H1 (cell line): Measurements from ENCODE around the gene CYYR1. TPM values are rescaled to one million over a fixed set of nuclear protein-coding genes. Genes with fewer than 3 reads are reported as not detected.

Experiments used
- CTCF ChIA-PET: fragments of 300-600 bp; sonication (Branson Sonifier 250); formaldehyde crosslinking; loops from one replicate; lab custom pipeline; 2021; ENCODE audit not compliant: partially characterized antibody; lab: Charles Lee
- POLR2A ChIA-PET: fragments of 300-600 bp; sonication (Branson Sonifier 250); formaldehyde crosslinking; loops from one replicate; lab custom pipeline; 2021; ENCODE audit warnings: inconsistent platforms; ENCODE audit not compliant: partially characterized antibody; lab: Charles Lee
- DNase-seq, 2 experiments: peaks; one replicate each; pipeline versions ENCODE4 v3.0.0 to v3.0.0-alpha.2; 2010 to 2022; ENCODE audit warnings: low spot score in 2 of 2, low read depth in 1 of 2, mixed read lengths in 1 of 2
- FAIRE-seq: peaks from 2 replicates; lab custom pipeline; 2011; peaks lifted over from hg19 to GRCh38; lab: Jason Lieb, UNC
- H2AFZ ChIP-seq: 2 replicates; pipeline ENCODE4 v1.8.1; 2012; ENCODE audit warnings: low read length, inconsistent platforms
- H2AK5ac ChIP-seq: 2 replicates; pipeline ENCODE4 v1.6.1; 2013; ENCODE audit warnings: low read depth, low read length
- H2BK120ac ChIP-seq: replicated peaks from 2 replicates; pipeline ENCODE3; 2013; ENCODE audit warnings: low read depth, low read length, inconsistent platforms
- H2BK12ac ChIP-seq: 2 replicates; pipeline ENCODE4 v1.6.1; 2013; ENCODE audit warnings: low read depth, low read length
- H2BK15ac ChIP-seq: 2 replicates; pipeline ENCODE4 v1.6.1; 2013; ENCODE audit warnings: low read length
- H2BK20ac ChIP-seq: 2 replicates; pipeline ENCODE4 v1.6.1; 2013; ENCODE audit warnings: low read length
- H2BK5ac ChIP-seq: 2 replicates; pipeline ENCODE4 v1.6.1; 2013; ENCODE audit warnings: low read depth, low read length
- H3K14ac ChIP-seq: 2 replicates; pipeline ENCODE4 v1.6.1; 2013; ENCODE audit warnings: inconsistent platforms; ENCODE audit not compliant: insufficient read length
- H3K18ac ChIP-seq: 2 replicates; pipeline ENCODE4 v1.6.1; 2013; ENCODE audit warnings: low read length; ENCODE audit errors: extremely low read depth
- H3K23ac ChIP-seq: 2 replicates; pipeline ENCODE4 v1.6.1; 2013; ENCODE audit warnings: inconsistent platforms; ENCODE audit not compliant: insufficient read length
- H3K23me2 ChIP-seq: 2 replicates; pipeline ENCODE4 v1.6.1; 2013; ENCODE audit warnings: low read depth, low read length
- H3K27ac ChIP-seq: 2 replicates; pipeline ENCODE4 v1.6.1; 2011; ENCODE audit warnings: low read depth, low read length, inconsistent platforms
- H3K27me3 ChIP-seq, 4 experiments: replicated peaks in 1 of 4; 1 replicate in 1 of 4; 2 replicates in 3 of 4; pipeline versions ENCODE4 v1.6.1 to v1.8.1; 2011 to 2013; ENCODE audit warnings: low read length in 3 of 4, mild to moderate bottlenecking in 3 of 4, inconsistent platforms in 2 of 4, mixed read lengths in 2 of 4, moderate library complexity in 1 of 4; ENCODE audit not compliant: control insufficient read depth in 3 of 4, insufficient read depth in 3 of 4; ENCODE audit errors: extremely low read depth in 1 of 4
- H3K36me3 ChIP-seq, 4 experiments: 2 replicates each; pipeline versions ENCODE4 v1.6.1 to v1.8.1; 2011 to 2013; ENCODE audit warnings: mild to moderate bottlenecking in 4 of 4, low read length in 3 of 4, moderate library complexity in 2 of 4, control low read depth in 1 of 4, inconsistent platforms in 1 of 4; ENCODE audit not compliant: insufficient read depth in 4 of 4, control insufficient read depth in 2 of 4
- H3K4ac ChIP-seq: replicated peaks from 2 replicates; pipeline ENCODE3; 2013; ENCODE audit warnings: low read length, low read depth, mixed read lengths, inconsistent platforms; ENCODE audit not compliant: insufficient read length
- H3K4me1 ChIP-seq, 4 experiments: replicated peaks in 1 of 4; 1 replicate in 1 of 4; 2 replicates in 3 of 4; pipeline versions ENCODE4 v1.6.1 to v1.8.1; 2011 to 2013; ENCODE audit warnings: low read length in 3 of 4, inconsistent platforms in 2 of 4, mixed read lengths in 1 of 4; ENCODE audit not compliant: insufficient read depth in 4 of 4, control insufficient read depth in 3 of 4
- H3K4me2 ChIP-seq, 2 experiments: 2 replicates each; pipeline versions ENCODE4 v1.6.1 to v1.8.1; 2011 to 2013; ENCODE audit warnings: low read depth in 2 of 2, low read length in 2 of 2, control low read depth in 1 of 2, inconsistent platforms in 1 of 2, mild to moderate bottlenecking in 1 of 2; ENCODE audit not compliant: insufficient read depth in 1 of 2
- H3K4me3 ChIP-seq, 4 experiments: fragments of 200-600, 300-600 bp in 1 of 4; sonication (generic), shearing (Covaris generic), sonication (Bioruptor Twin) in 1 of 4; 2 replicates each; pipeline versions ENCODE4 v1.5.1 to v1.8.1; 2011 to 2016; ENCODE audit warnings: low read length in 4 of 4, low read depth in 3 of 4, control low read depth in 2 of 4, inconsistent platforms in 2 of 4, mild to moderate bottlenecking in 2 of 4, mixed read lengths in 1 of 4, moderate library complexity in 1 of 4; ENCODE audit not compliant: insufficient read depth in 2 of 4; ENCODE audit errors: extremely low read depth in 1 of 4
- H3K56ac ChIP-seq: replicated peaks from 2 replicates; pipeline ENCODE3; 2013; ENCODE audit warnings: low read depth, mild to moderate bottlenecking, mixed read lengths, low read length, inconsistent platforms; ENCODE audit not compliant: insufficient read length
- H3K79me1 ChIP-seq: 2 replicates; pipeline ENCODE4 v1.6.1; 2013; ENCODE audit warnings: low read depth, low read length, control low read depth
- H3K79me2 ChIP-seq, 2 experiments: 2 replicates each; pipeline versions ENCODE4 v1.6.1 to v1.8.1; 2012 to 2013; ENCODE audit warnings: low read length in 2 of 2, mild to moderate bottlenecking in 2 of 2, inconsistent platforms in 1 of 2; ENCODE audit not compliant: insufficient read depth in 2 of 2, control insufficient read depth in 1 of 2
- H3K9ac ChIP-seq, 4 experiments: replicated peaks in 1 of 4; 1 replicate in 1 of 4; 2 replicates in 3 of 4; pipeline versions ENCODE4 v1.6.1 to v1.8.1; 2011 to 2013; ENCODE audit warnings: low read depth in 3 of 4, low read length in 3 of 4, control low read depth in 2 of 4, mild to moderate bottlenecking in 2 of 4, moderate library complexity in 2 of 4, inconsistent platforms in 1 of 4; ENCODE audit errors: extremely low read depth in 1 of 4
- H3K9me3 ChIP-seq, 2 experiments: 2 replicates each; pipeline versions ENCODE4 v1.6.1 to v1.8.1; 2012 to 2013; ENCODE audit warnings: mild to moderate bottlenecking in 2 of 2, moderate library complexity in 2 of 2, control low read depth in 1 of 2, inconsistent platforms in 1 of 2, low read depth in 1 of 2, low read length in 1 of 2, mixed read lengths in 1 of 2; ENCODE audit not compliant: insufficient read depth in 2 of 2
- H4K20me1 ChIP-seq, 2 experiments: replicated peaks in 1 of 2; 2 replicates each; pipeline versions ENCODE3 to v1.8.1; 2011 to 2013; ENCODE audit warnings: inconsistent platforms in 2 of 2, low read length in 2 of 2, mild to moderate bottlenecking in 1 of 2; ENCODE audit not compliant: insufficient read depth in 2 of 2, control insufficient read depth in 1 of 2
- H4K5ac ChIP-seq: 2 replicates; pipeline ENCODE4 v1.6.1; 2013; ENCODE audit warnings: low read length, low read depth, mixed read lengths, inconsistent platforms; ENCODE audit not compliant: insufficient read length
- H4K8ac ChIP-seq: 2 replicates; pipeline ENCODE4 v1.8.0; 2013; ENCODE audit warnings: mild to moderate bottlenecking, moderate library complexity, low read length, inconsistent platforms; ENCODE audit not compliant: insufficient read depth; ENCODE audit errors: extremely low read depth
- H4K91ac ChIP-seq: replicated peaks from 2 replicates; pipeline ENCODE3; 2013; ENCODE audit warnings: low read length, mixed read lengths, inconsistent platforms; ENCODE audit not compliant: insufficient read length
- ASH2L ChIP-seq: fragments of 200-600, 300-600 bp; sonication (generic); IDR thresholded peaks from one replicate; pipeline ENCODE4 v1.7.1; 2017; ENCODE audit warnings: low read length
- BRCA1 ChIP-seq: IDR thresholded peaks from 2 replicates; pipeline ENCODE4 v1.6.1; 2012; ENCODE audit warnings: low read depth, low read length, improper control_type of control experiment
- CBX5 ChIP-seq: fragments of 300-800, 300-1000 bp; sonication (generic); IDR thresholded peaks from 2 replicates; pipeline ENCODE4 v1.7.1; 2016; ENCODE audit warnings: antibody characterized with exemption, low read length, low read depth
- CEBPB ChIP-seq: IDR thresholded peaks from 2 replicates; pipeline ENCODE4 v1.6.1; 2012; ENCODE audit warnings: low read depth, low read length
- CTCF ChIP-seq, 3 experiments: IDR thresholded peaks; 1 replicate in 2 of 3; 2 replicates in 1 of 3; pipeline versions ENCODE4 v1.5.1 to v1.6.1; 2011; ENCODE audit warnings: low read length in 3 of 3, mild to moderate bottlenecking in 3 of 3, inconsistent platforms in 2 of 3, low read depth in 1 of 3, moderate library complexity in 1 of 3; ENCODE audit not compliant: insufficient read depth in 1 of 3; ENCODE audit errors: control extremely low read depth in 1 of 3
- MAFK ChIP-seq: IDR thresholded peaks from 2 replicates; pipeline ENCODE4 v1.6.1; 2012; ENCODE audit warnings: low read depth, mild to moderate bottlenecking, improper control_type of control experiment, low read length
- NRF1 ChIP-seq: IDR thresholded peaks from 2 replicates; pipeline ENCODE4 v1.6.1; 2011; ENCODE audit warnings: mild to moderate bottlenecking, low read depth, low read length, improper control_type of control experiment
- POLR2A ChIP-seq, 2 experiments: IDR thresholded peaks; 1 replicate in 1 of 2; 2 replicates in 1 of 2; pipeline ENCODE4 v1.6.1; 2011; ENCODE audit warnings: low read depth in 2 of 2, low read length in 2 of 2, mild to moderate bottlenecking in 2 of 2; ENCODE audit errors: control extremely low read depth in 1 of 2
- SAP30 ChIP-seq: fragments of 300-600 bp; sonication (generic); IDR thresholded peaks from 2 replicates; pipeline ENCODE4 v1.7.1; 2012; ENCODE audit warnings: low read length, moderate library complexity, mild to moderate bottlenecking, inconsistent platforms; ENCODE audit not compliant: insufficient read depth, insufficient replicate concordance
- SRF ChIP-seq: IDR thresholded peaks from 2 replicates; pipeline ENCODE4 v1.6.1; 2011; ENCODE audit warnings: mild to moderate bottlenecking, low read depth, low read length, moderate library complexity
- USF2 ChIP-seq: IDR thresholded peaks from 2 replicates; pipeline ENCODE4 v1.6.1; 2011; ENCODE audit warnings: low read length, improper control_type of control experiment
- WGBS, 2 experiments: shearing (Covaris generic) in 1 of 2; methylation state at CpG; one replicate each; pipeline versions ENCODE4 v1.1.6 to v1.1.7; 2013 to 2015; ENCODE audit warnings: low lambda C conversion rate in 2 of 2, mixed read lengths in 2 of 2, inconsistent platforms in 1 of 2, low coverage in 1 of 2, missing lambda C conversion rate in 1 of 2; ENCODE audit not compliant: insufficient replicate concordance in 2 of 2, insufficient coverage in 1 of 2, insufficient read length in 1 of 2; ENCODE audit errors: extremely low coverage in 1 of 2, missing lambda C conversion rate in 1 of 2; 5-methylcytosine and 5-hydroxymethylcytosine counted together
- polyA plus RNA-seq, 7 experiments: library from polyadenylated mRNA; depleted of rRNA in 3 of 7; stranded (reverse) in 5 of 7; unstranded in 2 of 7; fragments of >200 nt in 5 of 7; fragments of 200-250 nt in 2 of 7; gene quantifications; 1 replicate in 5 of 7; 2 replicates in 1 of 7; 4 replicates in 1 of 7; pipeline versions ENCODE4 v1.2.1 to v1.2.3, GENCODE V29; 2011 to 2013; ENCODE audit warnings: missing spikeins in 2 of 7, mixed read lengths in 2 of 7
- total RNA-seq: library from RNA; stranded (reverse); fragmentation: NEBNext Ultra II Directional; extraction: Animal tissue kit (Norgen Biotek cat#: 25700); gene quantifications from 2 replicates; pipeline ENCODE4 v1.2.1, GENCODE V29; 2021

Gene CYYR1
- total and polyA plus RNA-seq, 2 of the 8 experiments (the other 6 are each of a cell fraction or from before 2014, with no cell fraction given) = 12.2 to 37.9 TPM

- Histone ChIP-seq H3K27ac (no peak overlapping the region), H3K4ac (no peak overlapping the region), H3K4me3 (no peak overlapping the region), H3K79me1 (no peaks in the 10 kb centered on the region), H2BK120ac (no peak overlapping the region), H3K27me3 (no peaks in the 10 kb centered on the region), H4K5ac (no peak overlapping the region), H3K4me2 (no peak overlapping the region), H2AFZ (no peak overlapping the region), H2BK5ac (no peak overlapping the region), H2AK5ac (no peak overlapping the region), H2BK15ac (no peak overlapping the region), H3K23ac (no peak overlapping the region), H4K20me1 (no peaks in the 10 kb centered on the region), H3K79me2 (peaks cover 0 to 39% of the 10 kb centered on the region in 2 experiments; a peak in 3 of 4 replicates), H3K56ac (no peak overlapping the region), H3K18ac (no peak overlapping the region), H3K23me2 (no peaks in the 10 kb centered on the region; the same call in 1 of the 2 replicates), H2BK12ac (no peak overlapping the region), H4K8ac (no peak overlapping the region), H3K9me3 (no peaks in the 10 kb centered on the region), H4K91ac (no peak overlapping the region), H2BK20ac (no peak overlapping the region), H3K36me3 (peaks cover 0 to 30% (median 7%) of the 10 kb centered on the region in 4 experiments; a peak in 5 of 8 replicates), H3K14ac (no peak overlapping the region), H3K4me1 (0 out of 7 replicates have a peak, but pooled peaks cover 0 to 2% (median 0%) of the 10 kb centered on the region in 4 experiments), H3K9ac (no peak overlapping the region)
- ChIA-PET CTCF (interaction anchor here (0.6 to 1.7 kb wide), 2 partner anchors 11 to 40 kb away, joined by 3 to 5 read pairs; no protein-coding TSS in a partner anchor), POLR2A (interaction anchor here (0.9 kb wide), 1 partner anchor 27 kb away, joined by 3 read pairs; no protein-coding TSS in a partner anchor)
- DNase-seq = no peak
- FAIRE-seq = no peak
- 97% methylated on average over 6 of the region's 6 CpGs; no CpG with 5 or more reads in 1 of the 2 experiments for WGBS, 2 experiments
- no peak for TF ChIP-seq SRF
- no peak for TF ChIP-seq CTCF (IDR thresholded peaks at IDR 0.05; ENCODE audit: control extremely low read depth in 1 of 3, insufficient read depth in 1 of 3, low read depth in 1 of 3, low read length in 3 of 3)
- no peak for TF ChIP-seq CBX5
- TF ChIP-seq USF2 = no peak
- no peak for TF ChIP-seq ASH2L
- TF ChIP-seq NRF1 = no peak
- no peak for TF ChIP-seq SAP30
- no peak for TF ChIP-seq BRCA1
- TF ChIP-seq CEBPB = no peak
- TF ChIP-seq POLR2A (IDR thresholded peaks at IDR 0.05; ENCODE audit: control extremely low read depth in 1 of 2, low read depth in 2 of 2, low read length in 2 of 2) = no peak
- TF ChIP-seq MAFK = no peak
Measured at GRCh38 chr21:26565111-26565510, 8.0 kb downstream of the CYYR1 start.
